Adrenal gland (tissue), 12 donors: ENCODE data around the gene BTBD16. TPM values are rescaled to one million over a fixed set of nuclear protein-coding genes. Genes with fewer than 3 reads are reported as not detected.

Source experiments
- DNase-seq, 7 donors: peaks; one replicate each; pipeline ENCODE4 v3.0.0-alpha.2; 2019 to 2020
- H3K27ac ChIP-seq, 5 donors: fragments of 200-600 bp; sonication (generic) in 4 of 5; 1 replicate in 3 of 5; 2 replicates in 2 of 5; pipeline versions ENCODE4 v1.5.1 to v1.8.0; 2016 to 2020; ENCODE audit warnings: mild to moderate bottlenecking in 1 of 5
- H3K27me3 ChIP-seq: fragments of 200-600 bp; 2 replicates; pipeline ENCODE4 v1.8.0; 2021
- H3K36me3 ChIP-seq, 2 donors: fragments of 200-600 bp; replicated peaks in 1 of 2; 1 replicate in 1 of 2; 2 replicates in 1 of 2; pipeline versions ENCODE4 v1.5.1 to v1.8.0; 2018 to 2022
- H3K4me1 ChIP-seq, 2 donors: fragments of 200-600 bp; replicated peaks in 1 of 2; 1 replicate in 1 of 2; 2 replicates in 1 of 2; pipeline versions ENCODE4 v1.5.1 to v1.8.0; 2018 to 2021
- H3K4me3 ChIP-seq, 4 donors: fragments of 200-600 bp; sonication (generic) in 3 of 4; one replicate each; pipeline ENCODE4 v1.5.1; 2016 to 2018
- H3K9me3 ChIP-seq, 3 donors: fragments of 200-600 bp; sonication (generic) in 1 of 3; replicated peaks in 1 of 3; 1 replicate in 2 of 3; 2 replicates in 1 of 3; pipeline versions ENCODE4 v1.5.1 to v1.8.0; 2016 to 2021
- POLR2A ChIP-seq, 2 donors: fragments of 450-650 bp; IDR thresholded peaks; one replicate each; pipeline ENCODE4 v1.6.1; 2017; ENCODE audit warnings: antibody characterized with exemption in 2 of 2, mild to moderate bottlenecking in 2 of 2, moderate library complexity in 1 of 2
- WGBS, 4 donors: extraction: QIAGEN DNeasy Blood & Tissue Kit in 2 of 4; methylation state at CpG; one replicate each; pipeline versions ENCODE4 v1.1.5 to v1.1.7; 2013 to 2017; 5-methylcytosine and 5-hydroxymethylcytosine counted together
- intact Hi-C, 2 donors: fragments of 100-400 bp; cut with DNase I; formaldehyde crosslinking; loops; one replicate each; pipeline versions ENCODE4 v1.14.1 to v1.15.0; 2022 to 2023
- polyA plus RNA-seq, 3 donors: library from polyadenylated mRNA; stranded (reverse); fragments of 200-250 nt in 2 of 3; fragments of 350-450 nt in 1 of 3; fragmentation: Illumina TruSeq in 1 of 3; extraction: RNeasy Lipid Tissue Mini Kit (QIAGEN cat#74804) in 1 of 3; gene quantifications; one replicate each; pipeline ENCODE4 v1.2.3, GENCODE V29; 2013 to 2014
- total RNA-seq, 9 donors: library from RNA; depleted of rRNA in 4 of 9; stranded (reverse); fragments of >200 nt in 4 of 9; fragments of 120-200 nt in 1 of 9; fragmentation: NEBNext Ultra II Directional in 1 of 9; extraction: Animal tissue kit (Norgen Biotek cat#: 25700) in 1 of 9; gene quantifications; one replicate each; pipeline versions ENCODE4 v1.1.0 to v1.2.4, GENCODE V29; 2013 to 2023
- TF ChIP-seq, protein P1 (sequence below), 6 experiments: fragments of 450-650 bp in 4 of 6; fragments of 200-600 bp in 2 of 6; sonication (generic) in 1 of 6; IDR thresholded peaks; 1 replicate in 5 of 6; 2 replicates in 1 of 6; pipeline versions ENCODE4 v1.5.1 to v1.8.0; 2016 to 2021; ENCODE audit warnings: antibody characterized with exemption in 6 of 6, mild to moderate bottlenecking in 2 of 6, moderate library complexity in 1 of 6
- donor health status: healthy with polysubstance abuse.
- donor health status: Bipolar disorder and iron deficiency.
- donor health status: DM: yes; HTN: yes; CAD: no.
- donor health status: DM: no; HTN: no; CAD: no.
- donor health status: DM: no; HTN: no; CAD: no.
- donor health status: DM: yes; HTN: yes; CAD: no.

Gene BTBD16
- total and polyA plus RNA-seq, 12 donors: 0.11 to 0.48 (median 0.24) TPM; not detected in 5

DNA sequence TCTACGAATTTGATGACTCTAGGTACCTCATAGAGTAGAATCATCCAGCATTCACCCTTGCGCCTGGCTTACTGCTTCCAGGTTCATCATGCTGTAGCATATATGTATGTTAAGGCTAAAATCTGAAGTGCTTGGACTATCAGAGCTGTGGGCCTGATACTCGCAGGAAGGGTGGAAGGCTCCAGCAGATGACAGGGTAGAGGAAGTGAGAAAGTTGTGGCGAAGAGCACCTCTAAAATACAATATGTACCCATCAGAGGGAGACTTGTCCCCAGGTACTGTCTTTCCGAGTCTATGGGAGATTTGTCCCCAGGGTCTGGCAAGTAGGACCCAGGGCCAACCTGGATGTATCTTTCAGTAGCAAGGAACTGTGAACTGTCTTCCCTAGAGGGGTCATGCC is 55.3 kb downstream of the BTBD16 start:
- intact Hi-C loops: no loop called here
- H3K27me3 ChIP-seq: peaks cover 5% of the 10 kb centered on the region
- no peak overlapping the region for H3K27ac ChIP-seq
- TF ChIP-seq, protein P1, sequence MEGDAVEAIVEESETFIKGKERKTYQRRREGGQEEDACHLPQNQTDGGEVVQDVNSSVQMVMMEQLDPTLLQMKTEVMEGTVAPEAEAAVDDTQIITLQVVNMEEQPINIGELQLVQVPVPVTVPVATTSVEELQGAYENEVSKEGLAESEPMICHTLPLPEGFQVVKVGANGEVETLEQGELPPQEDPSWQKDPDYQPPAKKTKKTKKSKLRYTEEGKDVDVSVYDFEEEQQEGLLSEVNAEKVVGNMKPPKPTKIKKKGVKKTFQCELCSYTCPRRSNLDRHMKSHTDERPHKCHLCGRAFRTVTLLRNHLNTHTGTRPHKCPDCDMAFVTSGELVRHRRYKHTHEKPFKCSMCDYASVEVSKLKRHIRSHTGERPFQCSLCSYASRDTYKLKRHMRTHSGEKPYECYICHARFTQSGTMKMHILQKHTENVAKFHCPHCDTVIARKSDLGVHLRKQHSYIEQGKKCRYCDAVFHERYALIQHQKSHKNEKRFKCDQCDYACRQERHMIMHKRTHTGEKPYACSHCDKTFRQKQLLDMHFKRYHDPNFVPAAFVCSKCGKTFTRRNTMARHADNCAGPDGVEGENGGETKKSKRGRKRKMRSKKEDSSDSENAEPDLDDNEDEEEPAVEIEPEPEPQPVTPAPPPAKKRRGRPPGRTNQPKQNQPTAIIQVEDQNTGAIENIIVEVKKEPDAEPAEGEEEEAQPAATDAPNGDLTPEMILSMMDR (IDR thresholded peaks at IDR 0.05): no peak
- TF ChIP-seq POLR2A (IDR thresholded peaks at IDR 0.05): no peak
- no peaks in the 10 kb centered on the region for H3K9me3 ChIP-seq
- no peaks in the 10 kb centered on the region for H3K4me1 ChIP-seq
- no peak for DNase-seq
- WGBS, 4 donors: 74 to 87% (median 78%) methylated on average over 5 of the region's 5 CpGs
- no peak overlapping the region for H3K4me3 ChIP-seq
- H3K36me3 ChIP-seq: no peaks in the 10 kb centered on the region

DNA sequence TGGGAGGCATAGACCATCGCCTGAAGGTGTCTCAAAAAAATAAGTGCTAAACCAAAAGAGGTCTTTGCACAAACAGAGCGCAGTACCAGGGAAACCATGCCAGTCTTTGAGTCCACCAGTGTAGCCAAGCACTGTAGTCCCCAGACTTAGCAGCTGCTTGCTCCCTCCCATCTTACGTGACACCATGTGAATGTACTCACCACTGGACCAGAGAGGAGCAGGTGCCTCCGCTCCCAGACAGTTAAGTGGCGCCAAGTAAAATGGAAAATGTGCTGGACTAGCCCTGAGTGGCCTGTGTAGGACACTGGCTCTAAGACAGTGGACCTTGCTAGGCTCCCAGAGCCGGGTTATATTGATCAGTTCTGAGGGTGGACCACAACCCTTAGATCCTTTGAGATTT is 55.7 kb downstream of the BTBD16 start:
- H3K27me3 ChIP-seq: peaks cover 7% of the 10 kb centered on the region
- H3K36me3 ChIP-seq: no peaks in the 10 kb centered on the region
- WGBS, 4 donors: 76 to 89% (median 81%) methylated on average over 6 of the region's 6 CpGs
- H3K4me3 ChIP-seq: no peak overlapping the region
- TF ChIP-seq POLR2A (IDR thresholded peaks at IDR 0.05): no peak
- TF ChIP-seq, protein P1 (IDR thresholded peaks at IDR 0.05): no peak
- intact Hi-C loops: no loop called here
- no peaks in the 10 kb centered on the region for H3K4me1 ChIP-seq
- no peak for DNase-seq
- H3K9me3 ChIP-seq: no peaks in the 10 kb centered on the region
- H3K27ac ChIP-seq: no peak overlapping the region

DNA sequence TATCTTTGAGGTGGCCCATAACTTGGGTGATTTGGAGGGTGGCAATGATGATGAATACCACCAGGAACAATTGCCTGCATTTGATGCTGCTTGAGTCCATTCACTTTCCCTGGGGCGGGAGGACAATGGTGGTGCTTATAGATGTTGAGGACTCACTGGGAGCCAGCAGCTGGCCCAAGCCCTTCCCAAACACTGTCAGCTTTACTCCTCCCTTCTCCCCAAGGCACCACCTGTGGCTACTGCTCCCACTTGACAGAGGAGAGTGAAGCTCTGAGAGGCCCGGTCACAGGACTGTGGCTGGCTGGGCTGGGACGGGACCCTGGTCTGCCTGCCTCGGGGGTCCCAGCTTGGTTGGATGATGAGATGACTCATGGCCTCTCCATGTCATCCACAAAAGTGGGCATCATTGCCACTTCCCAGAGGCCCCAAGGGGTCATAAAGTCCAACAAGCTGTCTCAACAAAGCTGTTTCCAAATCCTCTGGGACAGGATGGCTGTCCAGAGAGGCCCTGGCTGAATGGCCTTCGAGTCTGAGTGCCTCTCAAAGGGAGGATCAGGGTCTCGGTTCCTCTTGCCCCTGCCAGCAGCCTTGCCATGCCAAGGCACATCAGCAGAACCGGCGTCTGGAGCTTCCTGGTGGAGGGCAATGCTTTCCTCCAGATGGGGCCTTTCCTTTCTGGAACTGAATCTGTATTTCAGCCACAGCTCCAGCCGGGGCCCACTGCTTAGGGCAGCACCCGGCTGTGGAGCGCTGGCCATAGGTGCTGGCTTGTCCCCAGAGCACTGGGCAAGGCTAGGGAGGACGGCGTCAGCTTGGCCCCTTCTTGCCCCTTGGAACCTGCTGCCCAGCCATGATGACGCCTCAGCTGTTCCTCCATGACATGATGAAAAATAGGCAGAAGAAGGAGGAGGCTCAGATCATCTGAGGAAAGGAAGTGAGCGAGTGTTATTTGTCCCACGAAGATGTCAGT is 56.4 kb downstream of the BTBD16 start:
- no peak for DNase-seq
- no peaks in the 10 kb centered on the region for H3K4me1 ChIP-seq
- 79 to 84% (median 82%) methylated on average over 11 to 16 of the region's 16 CpGs for WGBS, 4 donors
- no peaks in the 10 kb centered on the region for H3K9me3 ChIP-seq
- H3K36me3 ChIP-seq: no peaks in the 10 kb centered on the region
- no peak overlapping the region for H3K27ac ChIP-seq
- peaks cover 9% of the 10 kb centered on the region for H3K27me3 ChIP-seq
- no peak overlapping the region for H3K4me3 ChIP-seq
- intact Hi-C loops: no loop called here
- TF ChIP-seq POLR2A (IDR thresholded peaks at IDR 0.05): no peak
- TF ChIP-seq, protein P1 (IDR thresholded peaks at IDR 0.05): no peak

DNA sequence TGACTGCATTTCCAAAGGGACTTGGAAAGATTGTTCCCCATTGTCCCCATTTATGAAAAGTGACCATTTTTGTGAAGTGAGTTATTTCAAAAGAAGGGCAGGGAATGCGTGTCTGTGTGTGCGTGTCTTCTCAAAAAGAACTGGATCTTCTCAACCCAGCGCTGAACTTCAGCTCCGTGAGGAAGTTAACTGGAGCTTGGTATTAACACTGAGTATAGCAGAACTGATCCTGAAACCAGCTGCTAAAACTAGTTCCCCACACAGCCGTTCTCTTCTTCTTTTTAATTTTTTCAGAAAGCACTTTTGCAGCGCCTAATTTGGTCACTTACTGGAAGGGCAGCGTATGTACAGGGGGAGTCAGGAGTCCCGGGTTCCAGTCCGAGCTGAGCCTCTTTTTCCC is 57.6 kb downstream of the BTBD16 start:
- H3K27ac ChIP-seq: no peak overlapping the region
- 60 to 79% (median 62%) methylated on average over 9 of the region's 9 CpGs for WGBS, 4 donors
- H3K4me3 ChIP-seq: no peak overlapping the region
- TF ChIP-seq, protein P1 (IDR thresholded peaks at IDR 0.05): no peak
- TF ChIP-seq POLR2A (IDR thresholded peaks at IDR 0.05): no peak
- H3K36me3 ChIP-seq: no peaks in the 10 kb centered on the region
- H3K9me3 ChIP-seq: no peaks in the 10 kb centered on the region
- intact Hi-C loops: no loop called here
- no peaks in the 10 kb centered on the region for H3K4me1 ChIP-seq
- DNase-seq: no peak
- peaks cover 9% of the 10 kb centered on the region for H3K27me3 ChIP-seq
